HEK293 (cell line): ENCODE measurements around the gene KRTAP10-10.
"Not testable (repeated sequence)": the region's sequence is repeated elsewhere in the genome, so short reads cannot be mapped to it uniquely, and the experiment has no call there.

Experiments
- CTCF ChIA-PET: fragments of 350-600 bp; formaldehyde crosslinking; extraction: SDS; loops from one replicate; lab custom pipeline; 2021; ENCODE audit warnings: antibody characterized with exemption; lab: Yijun Ruan, JAX
- POLR2A ChIA-PET: fragments of 300-600 bp; formaldehyde crosslinking; extraction: SDS; loops from one replicate; lab custom pipeline; 2020; ENCODE audit warnings: antibody characterized with exemption, inconsistent platforms; lab: Yijun Ruan, JAX
- H3K27ac ChIP-seq: fragments of 200-500 bp; sonication (Bioruptor generic); 2 replicates; pipeline ENCODE4 v1.5.1; 2014; ENCODE audit warnings: low read depth, low read length, control low read depth, inconsistent platforms; ENCODE audit errors: extremely low read depth
- H3K36me3 ChIP-seq, 2 experiments: fragments of 200-500 bp in 1 of 2; sonication (Bioruptor generic) in 1 of 2; 1 replicate in 1 of 2; 2 replicates in 1 of 2; pipeline ENCODE4 v1.5.1; 2014 to 2017; ENCODE audit warnings: inconsistent platforms in 2 of 2, low read length in 2 of 2; ENCODE audit not compliant: control insufficient read depth in 2 of 2, insufficient read depth in 1 of 2
- H3K4me1 ChIP-seq: fragments of 200-500 bp; sonication (Bioruptor generic); 2 replicates; pipeline ENCODE4 v1.5.1; 2014; ENCODE audit warnings: mild to moderate bottlenecking, low read length, inconsistent platforms; ENCODE audit not compliant: control insufficient read depth, insufficient read depth
- H3K4me3 ChIP-seq: 2 replicates; pipeline ENCODE4 v1.5.1; 2011; ENCODE audit warnings: low read depth, mild to moderate bottlenecking, control low read depth, low read length, moderate library complexity
- H3K9me3 ChIP-seq: fragments of 200-500 bp; sonication (Bioruptor generic); 2 replicates; pipeline ENCODE4 v1.5.1; 2014; ENCODE audit warnings: low read depth, low read length, inconsistent platforms; ENCODE audit not compliant: control insufficient read depth, insufficient read depth
- EGR2 ChIP-seq: fragments of 450-650 bp; formaldehyde crosslinking; IDR thresholded peaks from 2 replicates; pipeline ENCODE4 v1.5.1; 2016; ENCODE audit warnings: low read depth, missing biosample characterization, missing genetic modification characterization
- KLF1 ChIP-seq: fragments of 450-650 bp; formaldehyde crosslinking; IDR thresholded peaks from 2 replicates; pipeline ENCODE4 v1.5.1; 2016; ENCODE audit warnings: missing biosample characterization, missing genetic modification characterization
- KLF17 ChIP-seq: fragments of 450-650 bp; formaldehyde crosslinking; IDR thresholded peaks from 2 replicates; pipeline ENCODE4 v1.5.1; 2016; ENCODE audit warnings: missing biosample characterization, missing genetic modification characterization
- TCF7L2 ChIP-seq: IDR thresholded peaks from 2 replicates; pipeline ENCODE4 v1.6.1; 2011; ENCODE audit warnings: low read depth, mild to moderate bottlenecking, inconsistent platforms, low read length, moderate library complexity, borderline replicate concordance
- TSHZ1 ChIP-seq: fragments of 450-650 bp; formaldehyde crosslinking; IDR thresholded peaks from 2 replicates; pipeline ENCODE4 v1.5.1; 2016; ENCODE audit warnings: missing biosample characterization, missing genetic modification characterization, borderline replicate concordance
- ZBTB20 ChIP-seq: fragments of 450-650 bp; formaldehyde crosslinking; IDR thresholded peaks from 2 replicates; pipeline ENCODE4 v1.5.1; 2016; ENCODE audit warnings: missing biosample characterization, missing genetic modification characterization
- ZNF121 ChIP-seq: fragments of 450-650 bp; formaldehyde crosslinking; IDR thresholded peaks from 2 replicates; pipeline ENCODE4 v1.5.1; 2016; ENCODE audit warnings: missing biosample characterization, missing genetic modification characterization
- ZNF214 ChIP-seq: fragments of 450-650 bp; formaldehyde crosslinking; IDR thresholded peaks from 2 replicates; pipeline ENCODE4 v1.5.1; 2017; ENCODE audit warnings: missing biosample characterization, mild to moderate bottlenecking, missing genetic modification characterization, borderline replicate concordance
- ZNF24 ChIP-seq: fragments of 450-650 bp; formaldehyde crosslinking; IDR thresholded peaks from 2 replicates; pipeline ENCODE4 v1.5.1; 2016; ENCODE audit warnings: missing biosample characterization, missing genetic modification characterization
- ZNF248 ChIP-seq: fragments of 450-650 bp; formaldehyde crosslinking; IDR thresholded peaks from 2 replicates; pipeline ENCODE4 v1.5.1; 2017; ENCODE audit warnings: missing biosample characterization, missing genetic modification characterization
- ZNF362 ChIP-seq: fragments of 450-650 bp; formaldehyde crosslinking; IDR thresholded peaks from 2 replicates; pipeline ENCODE4 v1.5.1; 2016; ENCODE audit warnings: missing biosample characterization, missing genetic modification characterization
- ZNF391 ChIP-seq: fragments of 450-650 bp; formaldehyde crosslinking; IDR thresholded peaks from 2 replicates; pipeline ENCODE4 v1.5.1; 2016; ENCODE audit warnings: low read depth, missing biosample characterization, missing genetic modification characterization, borderline replicate concordance
- ZNF580 ChIP-seq: fragments of 450-650 bp; formaldehyde crosslinking; IDR thresholded peaks from 2 replicates; pipeline ENCODE4 v1.5.1; 2016; ENCODE audit warnings: missing biosample characterization, missing genetic modification characterization
- ZNF707 ChIP-seq: fragments of 450-650 bp; formaldehyde crosslinking; IDR thresholded peaks from 2 replicates; pipeline ENCODE4 v1.5.1; 2016; ENCODE audit warnings: missing biosample characterization, missing genetic modification characterization
- TF ChIP-seq, protein P1 (sequence below): fragments of 450-650 bp; formaldehyde crosslinking; IDR thresholded peaks from 2 replicates; pipeline ENCODE4; 2016; ENCODE audit warnings: missing biosample characterization, missing genetic modification characterization

KRTAP10-10 gene

DNA sequence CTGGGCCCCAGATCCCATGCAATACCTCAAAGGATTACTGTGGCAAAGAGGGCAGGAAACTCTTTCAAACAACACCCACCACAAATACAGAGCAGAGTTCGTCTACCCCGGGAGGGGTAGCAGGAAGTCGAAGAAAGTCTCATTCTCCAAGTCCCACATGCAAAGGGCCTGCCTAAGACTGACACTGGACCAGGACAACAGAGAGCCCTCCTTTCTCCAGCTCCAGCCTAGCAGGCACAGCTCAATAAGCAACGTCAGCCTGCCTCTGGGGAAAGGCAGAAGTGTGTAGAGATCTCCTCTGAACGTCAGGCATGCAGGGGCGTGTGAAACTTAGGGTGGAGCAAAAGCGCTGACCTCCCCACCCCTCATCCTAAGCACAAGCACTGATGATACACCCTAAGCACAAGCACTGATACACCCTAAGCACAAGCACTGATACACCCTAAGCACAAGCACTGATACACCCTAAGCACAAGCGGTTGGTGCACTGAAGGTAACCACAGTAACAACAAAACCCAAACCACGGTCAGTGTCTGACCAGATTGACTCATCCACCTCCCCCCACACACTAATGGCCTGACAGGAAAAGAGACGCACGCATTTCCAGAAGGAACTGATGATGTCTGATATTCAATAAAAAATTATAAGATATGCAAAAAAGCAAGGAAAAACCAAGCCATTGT, 21.9 kb downstream of the KRTAP10-10 start:
- no peak overlapping the region for H3K4me3 ChIP-seq
- no peak for TF ChIP-seq ZNF214 (tag by site-specific recombination)
- peak; percentile 48; the same call in 1 of the 2 replicates for TF ChIP-seq KLF1 (tag by site-specific recombination)
- TF ChIP-seq KLF17 (tag by site-specific recombination), result 0 out of 2 replicates have a peak, but pooled peaks have one; percentile 42
- no peak for TF ChIP-seq ZNF362 (tag by site-specific recombination)
- no peak for TF ChIP-seq ZNF248
- TF ChIP-seq, all 188 proteins: peak for 2
- H3K9me3 ChIP-seq, result no peaks in the 10 kb centered on the region
- ChIA-PET CTCF (interaction anchor here (0.6 kb wide), 1 partner anchor 282 kb away, joined by 4 read pairs; no protein-coding TSS in a partner anchor), POLR2A (no interaction called here)
- no peaks in the 10 kb centered on the region for H3K36me3 ChIP-seq
- H3K4me1 ChIP-seq, result no peaks in the 10 kb centered on the region
- H3K27ac ChIP-seq, result no peak overlapping the region

DNA sequence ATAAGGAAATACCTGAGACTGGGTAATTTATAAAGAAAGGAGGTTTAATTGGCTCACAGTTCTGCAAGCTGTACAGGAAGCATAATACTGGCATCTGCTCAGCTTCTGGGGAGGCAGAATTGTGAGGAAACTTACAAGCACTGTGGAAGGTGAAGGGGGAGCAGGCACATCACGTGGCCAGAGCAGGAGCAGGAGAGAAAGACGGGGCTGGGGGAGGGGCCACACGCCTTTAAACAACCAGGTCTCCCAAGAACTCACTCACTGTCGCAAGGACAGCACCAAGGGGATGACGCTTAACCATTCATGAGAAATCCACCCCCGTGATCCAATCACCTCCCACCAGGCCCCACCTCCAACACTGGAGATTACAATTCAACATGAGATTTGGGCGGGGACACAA, 24.4 kb downstream of the KRTAP10-10 start:
- H3K9me3 ChIP-seq, POLR2A ChIA-PET, H3K4me3 ChIP-seq, H3K4me1 ChIP-seq: not testable (repeated sequence)
- TF ChIP-seq EGR2, result 0 out of 2 replicates have a peak, but pooled peaks have one; percentile 12
- TF ChIP-seq, all 188 proteins: peak for 1; not testable (repeated sequence) for 187
- H3K36me3 ChIP-seq, H3K27ac ChIP-seq, CTCF ChIA-PET: not testable (repeated sequence)

- ChIA-PET CTCF (no interaction called here), POLR2A (no interaction called here)
Observed at GRCh38 chr21:44664691-44665090, 27.5 kb downstream of the KRTAP10-10 start.

More at GRCh38 chr21:44664691-44665090, 27.5 kb downstream of the KRTAP10-10 start:
- H3K27ac ChIP-seq, result no peak overlapping the region
- no peak overlapping the region for H3K4me3 ChIP-seq
- H3K36me3 ChIP-seq, result no peaks in the 10 kb centered on the region
- no peaks in the 10 kb centered on the region for H3K4me1 ChIP-seq
- no peak for TF ChIP-seq KLF17 (tag by site-specific recombination)
- TF ChIP-seq TCF7L2, result no peak
- TF ChIP-seq TSHZ1 (tag by site-specific recombination), result no peak
- no peak for TF ChIP-seq ZBTB20 (tag by site-specific recombination)
- TF ChIP-seq ZNF24 (tag by site-specific recombination), result no peak
- no peak for TF ChIP-seq ZNF391 (tag by site-specific recombination)
- no peak for TF ChIP-seq ZNF121 (tag by site-specific recombination)
- TF ChIP-seq ZNF580 (tag by site-specific recombination), result no peak
- no peak for TF ChIP-seq ZNF707 (tag by site-specific recombination)
- TF ChIP-seq, protein P1, sequence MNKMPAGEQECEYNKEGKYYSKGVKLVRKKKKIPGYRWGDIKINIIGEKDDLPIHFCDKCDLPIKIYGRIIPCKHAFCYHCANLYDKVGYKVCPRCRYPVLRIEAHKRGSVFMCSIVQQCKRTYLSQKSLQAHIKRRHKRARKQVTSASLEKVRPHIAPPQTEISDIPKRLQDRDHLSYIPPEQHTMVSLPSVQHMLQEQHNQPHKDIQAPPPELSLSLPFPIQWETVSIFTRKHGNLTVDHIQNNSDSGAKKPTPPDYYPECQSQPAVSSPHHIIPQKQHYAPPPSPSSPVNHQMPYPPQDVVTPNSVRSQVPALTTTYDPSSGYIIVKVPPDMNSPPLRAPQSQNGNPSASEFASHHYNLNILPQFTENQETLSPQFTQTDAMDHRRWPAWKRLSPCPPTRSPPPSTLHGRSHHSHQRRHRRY (tag by site-specific recombination), result no peak
- TF ChIP-seq, all 188 proteins: peak for 0
- H3K9me3 ChIP-seq, result no peaks in the 10 kb centered on the region
